Measurements from ENCODE around the gene AP1M2.
A peak's percentile ranks its signal among the peaks of the same experiment; 100 is the strongest.

Gene AP1M2

DNA sequence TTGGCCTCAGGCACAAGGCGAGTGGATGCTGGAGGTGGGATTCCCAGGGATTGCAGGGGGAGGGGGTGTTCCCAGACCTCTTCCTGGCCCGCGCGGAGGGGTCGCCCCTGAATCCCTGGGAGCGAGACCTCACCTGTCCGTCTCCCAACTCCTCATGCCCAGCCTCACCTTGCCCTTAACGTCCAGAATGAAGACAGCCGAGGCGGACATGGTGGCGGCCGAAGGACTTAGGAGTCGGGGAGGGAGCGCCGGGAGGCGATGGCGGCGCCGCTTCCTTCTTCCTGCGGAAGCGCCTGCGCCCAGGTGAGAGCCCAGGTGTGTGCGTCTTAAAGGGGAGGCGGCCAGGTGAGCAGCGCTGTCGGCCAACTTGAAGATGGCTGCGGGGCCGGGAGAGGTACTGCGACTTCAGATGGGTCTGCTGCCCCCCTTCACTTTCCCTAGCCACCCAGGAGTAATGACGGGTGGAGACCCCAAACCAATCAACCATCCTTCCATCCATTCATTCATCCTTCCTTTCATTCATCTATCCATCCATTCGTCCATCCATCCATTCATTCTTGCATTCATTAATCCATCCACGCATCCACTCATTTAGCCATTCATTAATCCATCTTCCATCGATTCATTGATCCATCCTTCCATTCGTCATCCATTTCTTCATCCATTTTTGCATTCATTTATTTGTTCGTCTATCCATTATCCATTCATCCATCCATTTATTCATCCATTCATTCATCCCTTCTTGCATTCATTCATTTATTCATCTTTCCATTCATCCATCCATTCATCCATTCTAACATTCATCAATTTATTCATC, at the start of gene AP1M2:
TSS of gene AP1M2 (minus strand) at position 291 of the 817 bp plus-strand sequence. CDS start at position 210, 81 bp downstream.
- no peak for DNase-seq (ENCODE audit: low read depth in 2 of 2)

DNA sequence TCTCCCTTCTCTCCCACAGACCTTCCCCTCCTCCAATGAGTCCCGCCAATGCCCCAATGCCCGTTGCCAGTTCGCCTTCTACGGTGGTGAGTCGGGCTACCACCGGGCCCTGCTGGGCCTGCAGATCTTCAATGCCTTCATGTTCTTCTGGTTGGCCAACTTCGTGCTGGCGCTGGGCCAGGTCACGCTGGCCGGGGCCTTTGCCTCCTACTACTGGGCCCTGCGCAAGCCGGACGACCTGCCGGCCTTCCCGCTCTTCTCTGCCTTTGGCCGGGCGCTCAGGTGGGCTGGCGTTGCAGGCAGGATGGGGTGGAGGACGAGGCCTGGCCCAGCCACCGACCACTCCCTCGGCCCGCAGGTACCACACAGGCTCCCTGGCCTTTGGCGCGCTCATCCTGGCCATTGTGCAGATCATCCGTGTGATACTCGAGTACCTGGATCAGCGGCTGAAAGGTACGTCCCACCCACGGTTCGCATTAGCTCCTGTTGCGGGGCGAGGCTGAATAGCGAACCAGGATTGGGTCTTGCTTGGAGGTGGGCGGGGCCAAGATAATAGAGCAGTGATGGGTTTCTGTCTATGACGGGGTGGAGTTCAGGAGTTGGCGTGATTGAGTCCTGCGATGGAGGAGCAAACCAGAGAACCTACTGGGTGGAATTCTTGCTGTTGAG, 49.3 kb upstream of the AP1M2 start:
- no peak for DNase-seq (ENCODE audit: low read depth in 2 of 2)

DNA sequence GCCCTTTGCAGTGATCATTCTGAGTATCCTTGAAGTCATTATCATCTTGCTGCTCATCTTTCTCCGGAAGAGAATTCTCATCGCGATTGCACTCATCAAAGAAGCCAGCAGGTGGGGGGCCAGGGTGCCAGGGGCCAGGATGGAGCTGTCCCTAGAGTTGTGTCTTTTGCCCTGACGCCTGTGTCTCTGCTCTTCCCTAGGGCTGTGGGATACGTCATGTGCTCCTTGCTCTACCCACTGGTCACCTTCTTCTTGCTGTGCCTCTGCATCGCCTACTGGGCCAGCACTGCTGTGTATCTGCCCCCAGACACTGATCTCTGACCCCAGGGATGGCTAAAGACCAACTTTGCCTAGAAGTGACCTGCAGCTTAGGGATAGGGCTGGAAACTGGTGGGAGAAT, 47.9 kb upstream of the AP1M2 start:
- no peak for DNase-seq (ENCODE audit: low read depth in 2 of 2)

DNA sequence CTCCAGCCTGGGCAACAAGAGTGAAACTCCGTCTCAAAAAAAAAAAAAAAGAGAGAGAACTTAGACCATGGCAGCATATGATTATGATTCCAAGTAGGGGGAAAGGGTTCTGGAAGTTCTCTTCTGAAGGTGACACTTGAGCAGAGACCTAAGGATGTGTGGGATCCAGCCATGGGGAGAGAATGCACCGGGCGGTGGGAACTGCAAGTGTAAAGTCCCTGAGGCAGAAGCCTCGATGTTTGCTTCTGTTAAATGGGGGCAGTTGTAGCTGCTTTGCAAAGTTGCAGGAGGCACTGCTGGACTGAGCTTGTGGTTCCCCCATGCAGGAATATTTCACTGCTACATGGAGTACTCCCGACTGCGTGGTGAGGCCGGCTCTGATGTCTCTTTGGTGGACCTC, 47.3 kb upstream of the AP1M2 start:
- DNase-seq (ENCODE audit: low read depth in 2 of 2): no peak

DNA sequence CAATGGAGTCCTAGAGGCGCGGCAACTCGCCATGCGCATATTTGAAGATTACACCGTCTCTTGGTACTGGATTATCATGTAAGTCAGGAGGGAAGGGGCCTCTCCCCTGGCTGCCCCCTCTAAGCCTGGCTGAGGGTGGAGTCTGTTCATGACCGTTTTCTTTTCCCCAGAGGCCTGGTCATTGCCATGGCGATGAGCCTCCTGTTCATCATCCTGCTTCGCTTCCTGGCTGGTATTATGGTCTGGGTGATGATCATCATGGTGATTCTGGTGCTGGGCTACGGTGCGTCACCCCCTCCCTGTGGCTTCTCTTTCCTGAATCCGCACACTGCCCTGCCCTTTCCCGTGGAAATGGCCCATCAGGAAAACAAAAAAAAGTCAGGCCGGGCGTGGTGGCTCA, 44.8 kb upstream of the AP1M2 start:
- DNase-seq (ENCODE audit: low read depth in 2 of 2): no peak

DNA sequence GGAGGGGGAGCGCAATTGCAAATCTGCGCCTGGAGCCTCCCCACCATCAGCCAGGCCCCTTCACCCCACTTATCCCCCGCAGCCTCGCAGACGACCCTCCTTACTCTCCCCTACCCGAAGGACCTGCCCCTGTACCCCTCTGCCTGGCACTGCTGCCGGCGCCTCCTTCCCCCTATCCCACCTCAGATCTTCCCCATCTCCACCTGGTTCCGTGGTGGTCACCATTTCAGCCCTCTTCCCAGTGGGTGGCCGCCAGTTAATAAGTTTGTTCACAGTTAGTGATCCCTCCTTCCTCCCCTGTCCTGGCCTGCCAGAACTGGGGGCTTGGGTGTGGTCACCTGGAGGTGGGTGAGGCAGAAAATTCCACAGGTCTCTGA, 38.6 kb upstream of the AP1M2 start:
- DNase-seq (ENCODE audit: low read depth in 2 of 2): no peak

DNA sequence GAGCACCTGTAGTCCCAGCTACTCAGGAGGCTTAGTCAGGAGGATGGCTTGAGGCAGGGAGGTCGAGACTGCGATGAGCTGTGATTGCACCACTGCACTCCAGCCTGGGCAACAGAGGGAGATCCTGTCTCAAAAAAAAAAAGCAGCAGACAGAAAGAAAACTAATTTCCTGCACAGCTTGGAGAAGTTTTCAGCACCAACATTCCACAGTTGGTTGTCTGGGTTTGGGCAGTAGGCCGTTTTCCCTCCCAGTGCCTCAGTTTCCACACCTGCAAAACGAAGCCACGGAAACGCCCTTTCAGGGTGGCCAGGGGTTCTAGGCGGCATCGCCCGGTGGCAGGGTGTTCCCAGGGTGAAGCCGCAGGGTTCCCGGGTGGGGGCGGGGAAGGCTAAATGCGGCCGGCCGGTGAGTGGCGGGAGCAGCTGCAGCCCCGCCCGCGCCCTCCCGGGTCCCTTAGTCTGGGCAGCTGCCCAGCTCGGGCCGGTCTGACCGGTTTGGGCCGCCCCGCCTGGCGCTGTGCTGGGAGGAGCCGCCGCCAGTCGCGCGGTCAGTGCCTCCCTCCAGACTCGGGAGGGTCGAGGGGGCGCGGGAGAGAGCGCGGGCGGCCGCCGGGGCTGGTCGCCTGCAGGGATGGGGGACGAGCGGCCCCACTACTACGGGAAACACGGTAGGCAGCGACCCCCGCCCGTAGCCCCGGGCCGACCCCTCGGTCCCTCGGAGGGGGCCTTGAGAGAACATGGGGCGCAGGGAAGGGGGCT, 38.1 kb upstream of the AP1M2 start, which contains the start of gene SLC44A2:
TSS of gene SLC44A2 (plus strand) at position 551 of the 759 bp plus-strand sequence. CDS start at position 632, 81 bp downstream.
- no peak for DNase-seq (ENCODE audit: low read depth in 2 of 2)

DNA sequence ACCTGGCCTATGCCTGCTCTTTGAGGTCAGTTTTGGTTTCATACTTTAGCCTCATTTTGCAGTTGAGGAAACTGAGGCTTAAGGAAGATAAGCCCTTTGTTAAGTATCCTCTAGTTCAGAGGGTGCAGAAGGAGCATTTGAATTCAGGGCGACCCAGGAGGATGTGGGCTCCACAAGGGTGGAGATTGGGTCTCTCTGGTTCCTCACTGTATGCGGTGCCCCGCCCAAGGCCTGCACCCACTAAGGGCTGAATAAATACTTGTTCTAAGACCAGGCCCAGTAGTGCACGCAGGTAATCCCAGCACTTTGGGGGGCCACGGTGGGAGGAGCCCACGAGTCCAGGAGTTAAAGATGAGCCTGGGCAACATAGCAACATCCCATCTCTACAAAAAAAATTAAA, 37.5 kb upstream of the AP1M2 start:
- no peak for DNase-seq (ENCODE audit: low read depth in 2 of 2)

DNA sequence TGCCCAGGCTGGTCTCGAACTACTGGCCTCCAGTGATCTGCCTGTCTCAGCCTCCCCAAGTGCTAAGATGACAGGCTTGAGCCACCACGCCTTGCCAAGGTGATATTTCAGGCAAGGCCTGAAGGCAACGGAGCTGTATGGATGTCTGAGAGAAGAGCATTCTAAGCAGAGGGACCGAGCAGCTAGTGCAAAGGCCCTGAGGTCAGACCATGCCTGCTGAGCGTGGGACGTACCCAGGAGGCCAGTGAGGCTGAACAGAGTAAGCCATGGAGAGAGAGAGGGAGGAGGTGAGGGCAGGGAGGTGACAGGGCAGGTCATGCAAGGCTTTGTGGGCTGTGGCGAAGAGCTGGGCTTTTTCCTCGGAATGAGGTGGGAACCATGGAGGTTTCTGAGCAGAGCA, 34.9 kb upstream of the AP1M2 start:
- DNase-seq (ENCODE audit: low read depth in 2 of 2): no peak

DNA sequence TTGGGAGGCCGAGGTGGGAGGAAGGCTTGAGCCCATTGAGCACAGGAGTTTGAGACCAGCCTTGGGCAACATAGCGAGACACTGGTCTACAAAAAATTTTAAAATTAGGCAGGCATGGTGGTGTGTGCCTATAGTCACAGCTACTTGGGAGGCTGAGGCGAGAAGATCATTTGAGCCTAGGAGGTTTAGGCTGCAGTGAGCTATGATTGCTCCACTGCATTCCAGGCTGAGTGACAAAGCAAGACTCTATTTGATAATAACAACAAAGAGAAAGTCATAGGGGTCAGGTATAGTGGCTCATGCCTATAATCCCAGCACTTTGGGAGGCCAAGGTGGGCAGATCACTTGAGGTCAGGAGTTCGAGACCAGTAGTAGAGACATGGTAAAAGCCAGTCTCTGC, 33.7 kb upstream of the AP1M2 start:
- DNase-seq (ENCODE audit: low read depth in 2 of 2): no peak

DNA sequence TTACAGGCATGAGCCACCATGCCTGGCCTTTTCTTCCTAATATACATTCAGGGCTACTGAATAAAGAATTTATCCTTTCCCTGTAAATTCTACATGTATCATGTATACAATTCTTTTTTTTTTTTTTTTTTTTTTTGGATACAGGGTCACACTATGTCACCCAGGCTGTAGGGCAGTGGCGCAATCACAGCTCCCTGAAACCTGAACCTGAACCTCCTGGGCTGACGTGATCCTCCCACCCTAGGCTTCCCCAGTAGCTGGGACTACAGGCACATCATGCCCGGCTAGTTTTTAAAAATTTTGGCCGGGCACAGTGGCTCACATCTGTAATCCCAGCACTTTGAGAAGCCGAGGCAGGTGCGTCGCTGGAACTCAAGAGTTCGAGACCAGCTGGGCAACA, 31.7 kb upstream of the AP1M2 start:
- no peak for DNase-seq (ENCODE audit: low read depth in 2 of 2)

DNA sequence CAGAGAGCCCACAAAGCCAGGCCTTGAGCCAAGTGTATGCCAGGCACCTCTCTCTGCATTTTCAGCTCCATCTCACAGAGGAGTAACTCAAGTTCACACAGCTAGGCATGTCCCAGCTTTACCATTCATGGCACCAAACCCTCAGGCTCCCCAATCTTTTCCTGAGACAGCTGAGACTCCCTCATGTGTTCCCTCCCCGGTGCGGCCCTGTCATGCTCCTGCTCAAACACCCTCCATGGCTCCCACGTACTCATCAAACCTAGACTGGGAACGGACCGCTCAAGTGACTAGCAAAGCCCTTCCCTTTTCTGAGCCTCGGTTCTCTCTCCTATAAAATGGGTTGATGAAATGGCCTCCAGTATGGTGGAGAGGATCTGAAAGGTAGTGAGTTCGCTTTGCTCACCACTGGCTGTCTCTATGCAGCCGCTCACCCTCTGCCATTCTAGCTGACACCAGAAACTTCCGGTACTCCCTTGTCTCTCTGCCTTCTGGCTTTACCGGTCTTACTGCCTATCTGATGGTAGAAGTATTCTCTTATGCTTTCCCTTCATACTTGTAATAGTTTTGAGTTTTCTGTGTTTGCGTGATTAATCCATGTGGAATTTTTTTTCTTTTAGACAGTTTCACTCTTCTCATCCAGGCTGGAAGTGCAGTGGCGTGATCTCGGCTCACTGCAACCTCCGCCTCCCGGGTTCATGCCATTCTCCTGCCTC, 30.5 kb upstream of the AP1M2 start:
- DNase-seq (ENCODE audit: low read depth in 2 of 2): no peak

DNA sequence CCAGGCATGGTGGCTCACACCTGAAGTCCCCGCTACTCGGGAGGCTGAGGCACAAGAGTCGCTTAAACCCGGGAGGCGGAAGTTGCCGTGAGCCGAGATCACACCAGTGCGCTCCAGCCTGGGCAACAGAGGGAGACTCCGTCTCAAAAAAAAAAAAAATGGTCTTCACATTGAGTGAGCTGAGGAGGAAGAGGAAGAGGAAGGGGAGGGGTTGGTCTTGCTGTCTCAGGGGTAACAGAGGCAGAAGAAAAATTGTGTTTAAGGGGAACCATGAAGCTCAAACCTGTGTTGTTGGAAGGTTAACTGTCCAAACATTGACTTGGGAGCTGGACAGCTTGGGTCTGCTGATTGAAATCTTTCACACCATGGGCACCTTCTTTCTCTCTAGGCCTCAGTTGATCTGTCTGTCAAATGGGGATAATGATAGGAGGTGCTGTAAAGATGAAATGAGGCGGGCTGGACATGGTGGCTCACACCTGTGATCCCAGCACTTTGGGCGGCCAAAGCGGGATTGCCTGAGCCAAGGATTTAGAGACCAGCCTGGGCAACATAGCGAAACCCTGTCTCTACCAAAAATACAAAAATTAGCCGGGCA, 28.4 kb upstream of the AP1M2 start:
- DNase-seq (ENCODE audit: low read depth in 2 of 2): no peak

DNA sequence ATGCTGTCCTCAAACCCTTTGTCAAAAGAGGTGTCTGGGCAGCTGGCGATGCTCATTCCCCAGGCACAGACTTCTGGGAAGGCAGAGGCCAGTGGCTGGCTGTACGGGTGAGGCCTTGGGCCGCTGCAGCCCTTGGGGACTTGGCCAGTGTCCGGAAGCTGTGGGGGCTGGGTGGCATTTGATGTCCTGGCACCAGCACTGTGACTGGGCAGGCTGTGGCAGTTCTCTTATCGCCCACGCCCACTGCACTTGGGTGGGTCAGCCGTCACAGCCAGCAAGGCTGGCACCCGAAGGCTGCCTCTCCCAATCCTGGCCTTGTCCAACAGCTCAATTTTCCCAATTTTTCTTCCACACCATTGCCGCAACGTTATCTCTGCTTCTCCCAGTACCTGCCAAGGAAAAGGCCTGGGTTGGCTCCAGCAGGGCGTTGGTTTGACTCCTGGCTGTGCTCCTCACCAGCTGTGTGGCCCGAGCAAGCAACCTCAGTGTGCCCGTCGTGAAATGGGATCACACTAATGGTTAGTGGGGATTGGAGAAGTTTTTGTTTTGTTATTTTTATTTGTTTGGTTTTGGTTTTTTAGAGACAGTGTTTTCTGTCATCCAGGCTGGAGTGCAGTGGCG, 25.5 kb upstream of the AP1M2 start:
- no peak for DNase-seq (ENCODE audit: low read depth in 2 of 2)

DNA sequence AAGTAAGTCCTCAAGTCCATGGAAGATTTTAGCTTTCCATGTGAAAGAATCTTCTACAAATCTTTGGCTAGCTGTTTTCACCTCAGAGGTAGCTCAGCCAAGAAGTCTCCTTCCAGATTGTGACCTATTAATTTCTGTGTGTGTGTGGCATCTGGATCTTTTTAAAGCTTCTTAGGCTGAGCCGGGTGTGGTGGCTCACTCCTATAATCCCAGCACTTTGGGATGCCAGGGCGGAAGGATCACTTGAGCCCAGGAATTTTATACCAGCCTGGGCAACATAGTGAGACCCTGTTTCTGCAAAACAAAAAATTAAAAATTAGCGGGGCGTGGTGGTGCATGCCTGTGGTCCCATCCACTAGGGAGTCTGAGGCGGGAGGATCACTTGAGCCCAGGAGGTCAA, 24.8 kb upstream of the AP1M2 start:
- no peak for DNase-seq (ENCODE audit: low read depth in 2 of 2)

DNA sequence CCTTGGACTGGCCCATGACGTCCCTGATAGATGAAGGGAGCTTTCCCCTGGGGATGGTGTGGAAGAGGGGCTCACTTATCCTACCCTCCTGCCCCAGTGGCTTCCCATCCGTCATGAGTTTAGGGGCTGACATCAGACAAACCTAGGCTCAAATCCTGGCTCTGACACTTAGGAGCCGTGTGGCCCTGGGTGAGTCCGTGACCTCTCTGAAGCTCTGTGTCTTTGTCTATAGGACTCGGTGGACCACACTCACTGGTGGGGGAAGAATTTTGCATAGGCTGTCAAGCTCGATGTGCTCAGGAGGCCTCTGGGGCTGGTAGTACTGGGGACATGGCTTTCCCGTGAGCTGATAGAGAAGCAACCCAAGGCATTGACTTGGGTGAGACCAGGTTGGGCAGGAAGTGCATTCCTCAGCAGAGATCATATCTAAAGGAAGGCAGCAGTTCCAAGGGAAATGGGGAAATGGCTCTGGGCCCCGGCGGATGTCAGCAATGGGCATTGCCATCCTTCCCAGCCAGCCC, 17.4 kb upstream of the AP1M2 start:
- no peak for DNase-seq (ENCODE audit: low read depth in 2 of 2)

DNA sequence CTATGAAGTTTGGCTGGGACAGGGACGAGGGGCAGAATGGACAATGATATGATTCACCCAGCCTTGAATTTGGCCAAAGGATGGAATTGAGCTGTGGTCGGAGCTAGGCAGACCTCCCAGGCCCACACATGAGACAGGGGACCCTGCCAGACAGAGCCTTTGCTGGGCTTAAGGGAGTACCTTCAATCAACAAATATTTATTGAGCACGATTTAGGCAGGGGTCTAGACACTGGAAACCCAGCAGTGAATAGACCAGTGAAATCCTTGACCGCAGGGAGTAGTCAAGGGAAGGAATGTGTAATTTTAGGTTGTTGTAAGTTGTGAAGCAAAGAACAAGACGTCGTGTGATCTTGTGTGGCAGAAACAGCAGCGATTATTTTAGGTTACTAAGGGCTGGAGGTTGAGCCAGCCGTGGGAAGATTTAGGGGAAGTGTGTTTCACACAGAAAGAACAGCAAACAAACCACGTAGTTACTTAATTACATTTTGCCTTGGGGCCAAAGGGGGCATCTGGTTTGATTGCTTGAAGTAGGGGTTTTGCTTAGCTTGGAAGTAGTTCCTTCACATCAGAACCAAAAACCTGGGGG, 16.9 kb upstream of the AP1M2 start:
- DNase-seq (ENCODE audit: low read depth in 2 of 2): no peak

DNA sequence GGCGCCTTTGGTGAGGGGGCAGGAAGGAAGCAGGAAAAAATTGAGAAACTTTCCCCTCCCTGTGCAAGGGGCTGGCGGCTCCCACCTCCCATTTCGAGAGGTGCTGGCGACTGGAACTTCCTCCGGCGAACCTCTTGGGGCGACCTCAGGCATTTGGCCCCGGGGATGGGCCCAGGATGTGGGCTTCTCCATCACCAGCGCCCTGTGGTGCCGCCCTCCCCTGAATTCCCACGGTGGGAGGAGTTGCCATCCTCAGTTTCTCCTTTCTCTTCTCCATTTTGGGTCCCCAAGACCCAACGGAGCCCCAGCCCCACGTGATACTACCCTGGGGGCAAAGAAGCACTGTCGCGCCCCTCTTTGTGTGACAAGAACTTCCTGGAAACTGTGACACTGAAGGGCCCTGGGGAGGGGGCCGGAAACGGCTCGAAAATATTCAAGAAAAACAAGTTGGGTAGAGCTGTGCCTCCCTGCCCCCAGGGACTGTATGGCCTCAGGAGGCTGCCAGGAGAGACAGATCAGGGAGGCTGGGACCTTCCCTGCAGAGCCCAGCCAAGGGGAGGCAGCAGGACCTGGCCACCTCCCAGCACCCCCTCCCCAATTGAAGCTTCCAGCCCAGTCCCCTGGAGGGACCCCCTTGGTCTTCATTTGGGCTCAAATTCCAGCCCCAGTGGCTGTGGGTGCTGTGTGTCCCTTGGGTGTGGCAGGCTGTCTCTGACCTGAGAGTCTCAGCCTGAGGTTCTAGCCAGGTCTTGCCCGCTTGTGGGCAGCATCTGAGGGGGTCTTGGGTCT, 16.2 kb upstream of the AP1M2 start:
- DNase-seq (ENCODE audit: low read depth in 2 of 2): peak; percentile 63 to 78

DNA sequence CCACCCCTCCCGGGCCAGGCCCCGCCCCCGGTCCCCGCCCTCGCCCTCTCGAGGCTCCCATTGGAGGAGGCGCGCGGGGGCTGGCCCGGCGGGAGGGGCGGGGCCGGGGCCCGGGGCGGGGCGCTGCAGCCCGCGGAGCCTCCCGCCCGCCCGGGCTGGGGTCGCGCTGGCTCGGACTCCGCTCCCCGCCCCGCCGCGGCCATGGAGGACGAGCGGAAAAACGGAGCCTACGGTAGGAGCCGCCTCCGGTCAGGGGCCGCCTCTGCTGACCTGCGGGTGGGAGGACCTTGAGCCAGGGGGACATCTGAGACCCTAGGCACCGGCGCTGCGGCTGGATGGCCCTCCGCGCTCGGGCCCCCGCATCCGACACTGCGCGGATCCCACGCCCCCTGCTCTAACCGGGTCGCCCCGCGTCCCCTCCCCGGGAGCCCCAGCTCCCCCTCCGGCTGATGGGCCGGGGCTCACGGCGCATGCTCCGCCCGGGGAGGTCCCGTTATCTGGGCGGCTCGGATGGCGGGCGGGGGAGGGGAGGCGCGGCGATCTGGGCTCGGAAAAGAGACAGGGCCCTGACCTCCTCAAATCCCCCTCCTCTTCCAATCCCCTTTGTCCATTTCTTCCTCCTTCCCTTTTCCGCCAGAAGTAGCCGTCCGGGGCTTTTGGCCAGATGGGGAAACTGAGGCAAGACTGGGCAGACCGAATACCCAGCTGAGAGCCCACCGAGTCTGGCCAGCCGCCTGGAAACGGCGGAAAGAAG, 15.4 kb upstream of the AP1M2 start:
- DNase-seq (ENCODE audit: low read depth in 2 of 2): peak; percentile 74 to 76

All from stimulated activated CD8-positive, alpha-beta memory T cell treated with anti-CD3 and anti-CD28 coated beads, Interleukin-15, amount 100 ng/mL, for 4 hours (primary cell).